GM20000 (cell line): ENCODE data around the gene ANKFN1.
A peak's percentile ranks its signal among the peaks of the same experiment; 100 is the strongest.

Source experiments
- DNase-seq: peaks from one replicate; pipeline ENCODE4 v3.0.0; 2012; ENCODE audit warnings: low spot score
- TF ChIP-seq, protein P1 (sequence below): IDR thresholded peaks from 2 replicates; pipeline ENCODE4 v1.5.1; 2012; ENCODE audit warnings: mild to moderate bottlenecking, control low read depth; ENCODE audit errors: extremely low read depth, missing control alignments

ANKFN1 gene

DNA sequence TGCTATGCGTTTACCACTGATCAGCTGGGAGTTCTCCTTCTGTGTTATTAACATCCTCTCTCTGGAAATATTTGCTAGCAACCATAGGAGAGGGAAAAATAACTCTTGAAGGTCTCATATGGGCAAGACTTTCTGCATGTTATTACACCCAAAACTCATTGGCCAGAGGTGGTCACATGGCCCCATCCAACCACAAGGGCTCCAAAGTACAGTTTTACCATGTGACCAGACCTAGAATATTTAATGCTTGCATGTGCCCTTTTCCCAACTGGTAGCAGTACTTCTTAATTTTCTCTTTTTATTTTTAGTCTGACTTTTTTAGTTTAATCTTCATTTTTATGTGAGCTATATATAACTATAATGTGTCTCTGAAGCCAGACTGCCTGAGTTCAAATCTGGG, 299.2 kb downstream of the ANKFN1 start:
- TF ChIP-seq, protein P1, sequence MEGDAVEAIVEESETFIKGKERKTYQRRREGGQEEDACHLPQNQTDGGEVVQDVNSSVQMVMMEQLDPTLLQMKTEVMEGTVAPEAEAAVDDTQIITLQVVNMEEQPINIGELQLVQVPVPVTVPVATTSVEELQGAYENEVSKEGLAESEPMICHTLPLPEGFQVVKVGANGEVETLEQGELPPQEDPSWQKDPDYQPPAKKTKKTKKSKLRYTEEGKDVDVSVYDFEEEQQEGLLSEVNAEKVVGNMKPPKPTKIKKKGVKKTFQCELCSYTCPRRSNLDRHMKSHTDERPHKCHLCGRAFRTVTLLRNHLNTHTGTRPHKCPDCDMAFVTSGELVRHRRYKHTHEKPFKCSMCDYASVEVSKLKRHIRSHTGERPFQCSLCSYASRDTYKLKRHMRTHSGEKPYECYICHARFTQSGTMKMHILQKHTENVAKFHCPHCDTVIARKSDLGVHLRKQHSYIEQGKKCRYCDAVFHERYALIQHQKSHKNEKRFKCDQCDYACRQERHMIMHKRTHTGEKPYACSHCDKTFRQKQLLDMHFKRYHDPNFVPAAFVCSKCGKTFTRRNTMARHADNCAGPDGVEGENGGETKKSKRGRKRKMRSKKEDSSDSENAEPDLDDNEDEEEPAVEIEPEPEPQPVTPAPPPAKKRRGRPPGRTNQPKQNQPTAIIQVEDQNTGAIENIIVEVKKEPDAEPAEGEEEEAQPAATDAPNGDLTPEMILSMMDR = no peak
- DNase-seq = no peak

DNA sequence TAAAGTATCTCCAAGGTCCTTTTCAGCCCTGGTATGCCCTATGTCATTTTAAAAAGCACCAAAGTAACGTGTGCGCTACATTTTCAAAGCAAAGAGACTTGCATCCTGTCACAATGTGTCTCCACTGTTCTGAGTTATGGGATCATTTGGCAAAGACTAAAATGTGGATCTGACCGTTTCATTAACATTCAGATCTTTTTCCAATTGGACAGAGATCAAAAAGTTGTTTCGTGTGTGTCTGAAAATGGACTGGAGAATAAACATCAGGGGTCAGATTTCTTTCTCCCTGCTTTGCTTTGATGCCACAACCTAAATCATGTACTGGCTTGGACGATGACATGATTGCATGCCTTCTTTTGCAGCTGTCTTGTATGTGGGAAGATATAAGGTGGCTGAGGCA, 304.2 kb downstream of the ANKFN1 start:
- TF ChIP-seq, protein P1 = no peak
- no peak for DNase-seq

DNA sequence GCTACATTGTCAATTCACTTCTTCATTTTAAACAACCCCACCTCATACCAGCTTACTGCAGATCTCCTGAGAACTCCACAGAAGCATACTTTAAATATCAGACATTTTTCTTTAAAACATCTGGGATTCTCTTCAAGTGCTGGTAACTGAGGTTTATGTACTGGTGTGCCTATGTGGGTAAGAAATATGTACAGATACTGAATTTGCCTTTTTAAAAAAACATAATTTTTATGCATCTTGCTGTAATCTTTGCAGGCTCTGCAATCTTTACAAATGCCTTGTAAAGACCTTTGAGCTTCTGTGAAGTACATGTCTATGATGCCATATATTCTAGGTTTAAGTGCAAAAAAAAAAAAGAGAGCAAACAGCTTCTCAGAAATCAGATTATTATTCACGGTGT, 312.6 kb downstream of the ANKFN1 start:
- TF ChIP-seq, protein P1 = no peak
- no peak for DNase-seq

DNA sequence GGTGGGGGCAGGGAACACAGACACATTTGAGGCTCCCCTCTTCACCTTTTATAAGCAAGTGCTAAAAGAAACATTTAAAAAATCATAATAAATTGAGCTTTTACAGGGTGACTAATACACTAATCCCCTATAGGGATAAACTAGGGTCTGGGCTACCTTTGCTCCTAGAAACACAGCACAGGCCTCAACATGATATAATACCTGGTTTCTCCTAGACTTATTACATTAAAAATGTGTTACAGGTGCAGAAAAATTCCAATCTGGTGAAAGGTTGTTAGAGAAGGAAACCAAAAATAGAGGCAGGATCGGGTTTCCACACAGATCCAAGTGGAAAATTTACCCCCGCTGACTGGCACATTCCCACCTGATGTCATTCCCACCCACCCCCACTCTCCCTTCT, 315.6 kb downstream of the ANKFN1 start:
- DNase-seq = no peak
- TF ChIP-seq, protein P1 = no peak

DNA sequence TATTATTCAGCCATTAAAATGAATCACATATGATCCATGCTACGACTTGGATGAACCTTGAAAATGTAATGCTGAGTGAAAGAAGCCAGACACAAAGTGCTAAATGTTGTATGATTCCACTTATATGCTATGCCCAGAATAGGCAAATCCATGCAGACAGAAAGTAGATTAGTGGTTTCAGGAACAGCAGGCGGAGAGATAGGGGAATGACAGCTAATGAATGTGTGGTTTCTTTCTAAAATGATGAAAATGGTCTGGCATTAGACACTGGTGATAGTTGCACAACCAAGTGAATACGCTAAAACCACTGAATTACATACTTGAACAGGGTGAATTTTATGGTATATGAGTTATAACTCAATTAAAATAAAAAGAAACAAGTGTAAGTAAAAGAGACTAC, 318.4 kb downstream of the ANKFN1 start:
- TF ChIP-seq, protein P1 = no peak
- no peak for DNase-seq

DNA sequence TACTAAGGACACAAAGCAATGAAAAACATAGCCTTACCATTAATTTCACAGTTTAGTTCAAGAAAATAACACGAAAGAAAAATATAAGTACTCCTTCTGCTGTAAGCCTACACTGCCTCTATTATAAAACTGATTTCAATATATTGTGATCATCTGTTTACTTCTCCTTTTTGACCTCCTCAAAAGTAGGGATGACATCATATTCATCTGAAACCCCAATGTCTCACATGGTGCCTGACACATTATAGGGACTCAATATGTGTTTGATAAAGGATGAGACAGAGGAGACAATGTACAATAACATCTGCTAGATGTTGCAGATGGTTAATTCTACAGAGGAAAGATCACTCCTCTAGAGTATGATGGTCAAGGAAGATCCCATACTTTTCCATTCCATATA, 321.8 kb downstream of the ANKFN1 start:
- TF ChIP-seq, protein P1 = no peak
- DNase-seq = no peak

DNA sequence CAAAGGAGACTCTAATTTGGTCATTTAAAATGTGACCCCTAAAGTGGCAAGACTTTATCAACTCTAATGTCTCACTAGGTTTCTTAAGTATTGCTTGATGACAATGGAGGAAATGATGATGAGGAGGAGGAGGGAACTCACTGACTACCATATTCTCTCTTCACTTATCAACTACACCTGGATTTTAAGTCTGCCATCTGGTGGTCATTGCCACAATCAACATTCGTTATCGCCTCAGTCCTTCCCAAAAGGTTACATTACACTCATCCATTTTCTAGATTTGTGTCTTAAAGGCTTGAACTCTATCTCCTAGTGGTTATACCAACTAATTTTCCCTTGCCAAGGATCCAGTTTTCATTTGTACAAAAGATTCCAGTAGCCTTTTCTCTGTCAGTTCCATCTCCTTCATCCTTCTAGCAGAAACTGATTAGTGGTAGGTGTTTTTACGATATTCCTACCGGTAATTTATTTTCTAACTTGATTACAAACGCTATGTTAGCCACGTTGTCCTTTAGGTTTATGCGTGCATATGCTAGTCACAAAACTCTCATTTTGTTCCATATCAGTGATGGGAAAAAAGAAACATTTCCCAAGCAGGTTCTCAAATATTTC, 325.7 kb downstream of the ANKFN1 start:
- DNase-seq = peak; percentile 31
- TF ChIP-seq, protein P1 = peak; percentile 8
